Measurements from ENCODE around the gene CR2. TPM values are rescaled to one million over a fixed set of nuclear protein-coding genes. Genes with fewer than 3 reads are reported as not detected.

Gene CR2
- polyA plus RNA-seq, 1 donor from 2014 or later, result not detected

- Histone ChIP-seq H3K9me3 (ENCODE audit: low read length) (no peaks in the 10 kb centered on the region), H3K79me2 (replicated peaks; ENCODE audit: insufficient read depth, low read length) (no peaks in the 10 kb centered on the region), H3K9ac (ENCODE audit: low read length) (no peak overlapping the region), H2AFZ (ENCODE audit: low read depth, low read length) (no peak overlapping the region), H3F3A (ENCODE audit: insufficient read depth, low read length, poor library complexity, severe bottlenecking) (no peaks in the 10 kb centered on the region), H3K4me3 (ENCODE audit: low read length) (no peak overlapping the region), H3K9me2 (ENCODE audit: insufficient read depth, low read length) (no peaks in the 10 kb centered on the region), H3K4me2 (ENCODE audit: low read length) (no peak overlapping the region), H3K27ac (ENCODE audit: low read length) (no peak overlapping the region), H4K20me1 (ENCODE audit: insufficient read depth) (no peaks in the 10 kb centered on the region), H3K27me3 (ENCODE audit: insufficient read depth, low read depth, low read length) (no peaks in the 10 kb centered on the region), H3K36me3 (ENCODE audit: insufficient read depth, low read length) (no peaks in the 10 kb centered on the region)
- no peak for TF ChIP-seq EZH2 (IDR thresholded peaks at IDR 0.05; ENCODE audit: borderline replicate concordance, insufficient read depth, low read length, poor library complexity, severe bottlenecking)
- no peak for TF ChIP-seq RAD21 (conservative IDR thresholded peaks at IDR 0.05)
- TF ChIP-seq EP300 (conservative IDR thresholded peaks at IDR 0.05; ENCODE audit: poor library complexity, severe bottlenecking), result no peak
- no peak for TF ChIP-seq MXI1 (conservative IDR thresholded peaks at IDR 0.05; ENCODE audit: poor library complexity, severe bottlenecking)
- TF ChIP-seq SMC3 (conservative IDR thresholded peaks at IDR 0.05; ENCODE audit: poor library complexity), result no peak
- TF ChIP-seq CTCF (IDR thresholded peaks at IDR 0.05; ENCODE audit: poor library complexity, severe bottlenecking), result no peak
- no peak for TF ChIP-seq TAF1 (IDR thresholded peaks at IDR 0.05; ENCODE audit: low read depth)
These were observed 13.5 kb upstream of the CR2 start for GRCh38 chr1:207440626-207441025.

DNA sequence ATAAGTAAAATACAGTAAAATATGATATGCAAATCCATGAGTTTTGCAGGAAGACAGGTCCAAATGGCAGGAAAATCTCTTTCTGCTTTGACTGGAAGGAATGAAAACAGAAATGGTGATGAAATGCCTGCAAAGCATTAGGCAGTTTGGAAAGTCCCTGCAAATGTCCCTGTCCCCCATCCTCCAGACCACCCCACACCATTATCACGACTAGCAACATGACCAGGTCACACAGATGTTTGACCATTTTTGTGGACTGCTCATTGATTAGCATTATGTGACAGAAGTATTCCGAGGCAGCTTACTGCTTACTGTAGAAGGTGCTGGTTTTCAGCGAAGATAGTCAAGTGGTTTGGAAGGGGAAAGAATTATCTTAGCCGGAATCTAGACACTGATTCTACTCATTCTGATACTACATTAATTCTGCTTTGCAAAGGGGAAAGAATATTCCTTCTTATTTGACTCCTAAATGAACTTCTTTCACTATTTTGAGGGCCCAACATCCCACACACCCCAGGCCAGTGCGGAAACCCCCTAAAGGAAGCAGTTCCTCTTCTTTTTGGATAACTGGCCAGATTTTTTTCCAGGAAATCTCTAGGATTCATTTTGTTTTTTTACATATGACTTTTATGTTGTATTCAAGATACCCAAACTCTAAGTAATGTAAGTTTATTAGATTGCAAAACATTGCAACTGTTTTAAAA, 9.5 kb upstream of the CR2 start:
- no peak overlapping the region for H3K9ac ChIP-seq (ENCODE audit: low read length)
- TF ChIP-seq SMC3 (conservative IDR thresholded peaks at IDR 0.05; ENCODE audit: poor library complexity), result no peak
- no peak for TF ChIP-seq EP300 (conservative IDR thresholded peaks at IDR 0.05; ENCODE audit: poor library complexity, severe bottlenecking)
- TF ChIP-seq RAD21 (conservative IDR thresholded peaks at IDR 0.05), result no peak
- TF ChIP-seq POLR2AphosphoS5 (IDR thresholded peaks at IDR 0.05), result no peak
- TF ChIP-seq EZH2 (IDR thresholded peaks at IDR 0.05; ENCODE audit: borderline replicate concordance, insufficient read depth, low read length, poor library complexity, severe bottlenecking), result no peak
- TF ChIP-seq MXI1 (conservative IDR thresholded peaks at IDR 0.05; ENCODE audit: poor library complexity, severe bottlenecking), result no peak
- TF ChIP-seq, protein P1, sequence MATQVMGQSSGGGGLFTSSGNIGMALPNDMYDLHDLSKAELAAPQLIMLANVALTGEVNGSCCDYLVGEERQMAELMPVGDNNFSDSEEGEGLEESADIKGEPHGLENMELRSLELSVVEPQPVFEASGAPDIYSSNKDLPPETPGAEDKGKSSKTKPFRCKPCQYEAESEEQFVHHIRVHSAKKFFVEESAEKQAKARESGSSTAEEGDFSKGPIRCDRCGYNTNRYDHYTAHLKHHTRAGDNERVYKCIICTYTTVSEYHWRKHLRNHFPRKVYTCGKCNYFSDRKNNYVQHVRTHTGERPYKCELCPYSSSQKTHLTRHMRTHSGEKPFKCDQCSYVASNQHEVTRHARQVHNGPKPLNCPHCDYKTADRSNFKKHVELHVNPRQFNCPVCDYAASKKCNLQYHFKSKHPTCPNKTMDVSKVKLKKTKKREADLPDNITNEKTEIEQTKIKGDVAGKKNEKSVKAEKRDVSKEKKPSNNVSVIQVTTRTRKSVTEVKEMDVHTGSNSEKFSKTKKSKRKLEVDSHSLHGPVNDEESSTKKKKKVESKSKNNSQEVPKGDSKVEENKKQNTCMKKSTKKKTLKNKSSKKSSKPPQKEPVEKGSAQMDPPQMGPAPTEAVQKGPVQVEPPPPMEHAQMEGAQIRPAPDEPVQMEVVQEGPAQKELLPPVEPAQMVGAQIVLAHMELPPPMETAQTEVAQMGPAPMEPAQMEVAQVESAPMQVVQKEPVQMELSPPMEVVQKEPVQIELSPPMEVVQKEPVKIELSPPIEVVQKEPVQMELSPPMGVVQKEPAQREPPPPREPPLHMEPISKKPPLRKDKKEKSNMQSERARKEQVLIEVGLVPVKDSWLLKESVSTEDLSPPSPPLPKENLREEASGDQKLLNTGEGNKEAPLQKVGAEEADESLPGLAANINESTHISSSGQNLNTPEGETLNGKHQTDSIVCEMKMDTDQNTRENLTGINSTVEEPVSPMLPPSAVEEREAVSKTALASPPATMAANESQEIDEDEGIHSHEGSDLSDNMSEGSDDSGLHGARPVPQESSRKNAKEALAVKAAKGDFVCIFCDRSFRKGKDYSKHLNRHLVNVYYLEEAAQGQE (IDR thresholded peaks at IDR 0.05; ENCODE audit: borderline replicate concordance), result no peak
- TF ChIP-seq CTCF (IDR thresholded peaks at IDR 0.05; ENCODE audit: poor library complexity, severe bottlenecking), result no peak
- TF ChIP-seq TAF1 (IDR thresholded peaks at IDR 0.05; ENCODE audit: low read depth), result no peak
- no peaks in the 10 kb centered on the region for H4K20me1 ChIP-seq (ENCODE audit: insufficient read depth)
- no peaks in the 10 kb centered on the region for H3K36me3 ChIP-seq (ENCODE audit: insufficient read depth, low read length)
- no peak overlapping the region for H2AFZ ChIP-seq (ENCODE audit: low read depth, low read length)
- no peak overlapping the region for H3K4me2 ChIP-seq (ENCODE audit: low read length)
- H3K27me3 ChIP-seq (ENCODE audit: insufficient read depth, low read depth, low read length), result no peaks in the 10 kb centered on the region
- H3K27ac ChIP-seq (ENCODE audit: low read length), result no peak overlapping the region
- no peaks in the 10 kb centered on the region for H3K9me2 ChIP-seq (ENCODE audit: insufficient read depth, low read length)
- no peak overlapping the region for H3K4me3 ChIP-seq (ENCODE audit: low read length)
- H3K79me2 ChIP-seq (replicated peaks; ENCODE audit: insufficient read depth, low read length), result no peaks in the 10 kb centered on the region
- H3K9me3 ChIP-seq (ENCODE audit: low read length), result no peaks in the 10 kb centered on the region
- H3F3A ChIP-seq (ENCODE audit: insufficient read depth, low read length, poor library complexity, severe bottlenecking), result no peaks in the 10 kb centered on the region

Measured in neural cell (in vitro differentiated cells).